GM19463 (cell line): ENCODE data around the gene TBX6.

Source experiments
- ATAC-seq: cut with Tn5 transposase; IDR thresholded peaks from one replicate; pipeline ENCODE4 v1.9.1; 2021; ENCODE audit warnings: mild to moderate bottlenecking, moderate library complexity; ENCODE audit not compliant: unreplicated experiment

The TBX6 gene

GRCh38 chr16:30087181-30087898 lies 4.4 kb downstream of the TBX6 start:
- ATAC-seq, result no peak

- ATAC-seq, result no peak
Measured at GRCh38 chr16:30086291-30087140, 5.2 kb downstream of the TBX6 start.

DNA sequence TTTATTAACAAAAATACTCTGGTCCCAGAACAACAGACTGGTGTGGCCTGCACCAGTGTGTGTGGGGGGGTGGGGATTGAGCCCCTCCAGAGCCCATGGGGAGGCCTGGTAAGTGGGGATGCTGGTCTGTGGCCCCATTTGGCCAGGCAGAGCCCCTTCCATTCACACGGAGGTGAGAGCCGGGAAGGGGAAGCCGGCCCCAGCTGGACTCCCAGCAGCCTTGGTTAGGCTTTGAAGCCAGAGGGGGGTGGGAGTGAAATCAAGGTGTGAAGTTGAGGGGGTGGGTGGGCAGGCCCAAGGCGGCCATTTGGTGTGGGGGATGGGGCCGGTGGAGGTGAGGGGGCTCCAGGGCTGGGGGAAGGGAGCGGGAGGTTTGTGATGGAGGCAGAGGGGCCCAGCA lies 5.9 kb downstream of the TBX6 start:
- ATAC-seq, result no peak

- ATAC-seq, result no peak
Measured at GRCh38 chr16:30085247-30085646, 6.5 kb downstream of the TBX6 start.

DNA sequence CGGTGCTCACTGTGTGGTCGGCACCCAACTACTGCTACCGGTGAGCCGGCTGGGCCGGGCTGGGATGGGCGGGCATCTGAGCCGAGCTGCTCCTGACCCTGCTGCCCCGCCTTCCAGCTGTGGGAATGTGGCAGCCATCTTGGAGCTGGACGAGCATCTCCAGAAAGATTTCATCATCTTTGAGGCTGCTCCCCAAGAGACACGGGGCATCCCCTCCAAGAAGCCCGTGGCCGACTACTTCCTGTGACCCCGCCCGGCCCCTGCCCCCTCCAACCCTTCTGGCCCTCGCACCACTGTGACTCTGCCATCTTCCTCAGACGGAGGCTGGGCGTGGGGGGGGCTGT lies 6.9 kb downstream of the TBX6 start:
- no peak for ATAC-seq

- no peak for ATAC-seq
Measured at GRCh38 chr16:30084096-30084815, 7.5 kb downstream of the TBX6 start.

- ATAC-seq, result no peak
Measured at GRCh38 chr16:30083216-30084055, 8.3 kb downstream of the TBX6 start.

DNA sequence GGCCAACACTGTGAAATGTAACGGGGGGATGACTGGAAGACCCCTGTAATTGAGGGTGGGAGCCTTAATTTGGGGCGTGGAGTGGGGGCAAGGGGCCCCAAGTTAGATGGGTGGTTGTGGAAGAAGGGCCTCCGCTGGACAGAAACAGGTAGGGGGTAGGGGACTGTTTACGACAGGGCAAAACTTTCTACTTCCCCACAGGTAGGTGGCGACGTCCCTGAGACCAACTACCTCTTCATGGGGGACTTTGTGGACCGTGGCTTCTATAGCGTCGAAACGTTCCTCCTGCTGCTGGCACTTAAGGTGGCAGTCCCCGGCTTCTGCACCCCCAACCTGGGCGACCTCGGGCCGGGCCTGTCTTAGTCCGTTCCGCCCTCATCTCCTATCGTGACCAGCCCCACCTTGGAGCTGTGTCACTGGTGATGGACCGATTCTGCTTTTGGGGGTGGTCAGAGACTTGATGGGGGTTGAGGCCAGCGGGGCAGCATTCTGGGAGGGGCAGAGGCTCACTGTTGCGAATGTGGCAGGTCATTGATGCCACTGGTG lies 9.1 kb downstream of the TBX6 start:
- ATAC-seq, result no peak

- ATAC-seq, result no peak
Measured at GRCh38 chr16:30079480-30079879, 12.2 kb downstream of the TBX6 start.

- no peak for ATAC-seq
Measured at GRCh38 chr16:30078744-30079143, 13.0 kb downstream of the TBX6 start.

DNA sequence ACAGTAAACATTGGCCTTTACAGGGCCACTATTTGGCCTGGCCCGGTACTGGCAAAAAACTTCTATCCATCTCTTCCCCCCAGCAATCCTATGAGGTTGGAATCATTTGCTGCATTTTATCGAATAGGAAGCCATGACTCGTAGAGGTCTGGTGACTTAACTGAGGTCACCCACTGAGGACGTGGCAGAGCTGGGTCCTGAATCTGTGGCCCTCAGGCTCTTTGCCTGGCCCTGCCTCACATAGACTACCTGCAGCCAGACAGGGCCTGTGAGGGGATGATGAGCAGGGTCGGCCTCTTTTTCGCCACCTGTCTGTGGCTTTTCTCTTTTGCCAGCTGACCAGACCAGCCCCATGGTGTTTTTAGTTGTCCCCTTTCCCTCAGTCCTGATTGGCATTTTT lies 14.1 kb downstream of the TBX6 start:
- ATAC-seq, result no peak

DNA sequence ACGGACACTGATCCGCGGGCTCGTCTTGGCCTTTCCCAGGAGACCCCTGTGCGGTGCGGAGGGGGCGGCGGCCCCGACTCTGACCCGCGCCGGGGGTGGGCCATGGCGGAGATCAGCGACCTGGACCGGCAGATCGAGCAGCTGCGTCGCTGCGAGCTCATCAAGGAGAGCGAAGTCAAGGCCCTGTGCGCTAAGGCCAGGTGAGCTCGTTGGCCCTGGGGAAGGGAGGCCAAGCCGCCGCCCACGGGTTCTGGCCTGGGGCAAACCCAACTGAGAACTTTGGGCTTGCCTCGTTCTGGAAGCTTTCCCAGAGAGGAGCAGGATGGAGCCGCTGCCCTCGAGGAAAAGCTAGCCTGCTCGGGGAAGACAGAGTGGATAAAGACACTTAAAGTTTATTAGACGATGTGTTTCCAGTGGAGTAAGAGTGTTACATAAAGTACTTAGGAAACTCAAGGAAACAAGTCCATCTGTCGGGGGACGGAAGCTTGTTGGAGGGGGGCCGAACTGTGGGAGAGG lies 15.4 kb downstream of the TBX6 start:
- ATAC-seq, result peak; percentile 22

DNA sequence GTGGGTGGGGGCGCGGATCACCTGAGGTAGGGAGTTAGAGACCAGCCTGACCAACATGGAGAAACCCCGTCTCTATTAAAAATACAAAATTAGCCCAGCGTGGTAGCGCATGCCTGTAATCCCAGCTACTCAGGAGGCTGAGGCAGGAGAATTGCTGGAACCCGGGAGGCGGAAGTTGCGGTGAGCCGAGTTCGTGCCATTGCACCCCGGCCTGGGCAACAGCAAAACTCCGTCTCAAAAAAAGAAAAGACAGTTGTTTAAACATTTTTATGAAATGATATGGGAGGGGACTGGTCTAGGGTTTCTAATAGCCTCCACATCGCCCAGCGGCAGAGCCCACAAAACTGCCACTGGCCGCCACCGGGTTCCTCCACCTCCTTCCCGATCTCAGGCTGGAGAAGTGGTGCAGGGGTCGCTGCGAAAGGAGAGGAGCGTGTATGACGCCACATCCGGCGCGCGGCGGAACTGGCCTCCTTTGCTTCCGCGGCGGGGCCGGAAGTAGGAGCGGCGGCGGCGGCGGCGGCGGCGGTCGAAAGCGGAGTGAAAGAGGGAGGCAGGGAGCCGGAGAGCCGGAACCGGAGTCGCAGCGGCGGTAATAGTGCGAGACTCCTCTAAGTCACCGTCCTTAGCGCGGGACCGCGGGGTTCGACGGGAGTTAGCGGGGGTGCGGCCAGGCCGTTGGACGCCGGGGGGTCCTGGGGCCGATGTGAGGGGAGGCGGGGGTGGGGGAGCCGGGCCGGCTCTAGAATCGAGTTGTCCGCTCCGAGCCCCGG lies 16.0 kb downstream of the TBX6 start, which contains the start of gene PPP4C:
Gene PPP4C (plus strand): TSS at position 492 of the 773 bp plus-strand sequence. CDS start 384 bp downstream, outside the sequence.
- peak; percentile 86 for ATAC-seq

DNA sequence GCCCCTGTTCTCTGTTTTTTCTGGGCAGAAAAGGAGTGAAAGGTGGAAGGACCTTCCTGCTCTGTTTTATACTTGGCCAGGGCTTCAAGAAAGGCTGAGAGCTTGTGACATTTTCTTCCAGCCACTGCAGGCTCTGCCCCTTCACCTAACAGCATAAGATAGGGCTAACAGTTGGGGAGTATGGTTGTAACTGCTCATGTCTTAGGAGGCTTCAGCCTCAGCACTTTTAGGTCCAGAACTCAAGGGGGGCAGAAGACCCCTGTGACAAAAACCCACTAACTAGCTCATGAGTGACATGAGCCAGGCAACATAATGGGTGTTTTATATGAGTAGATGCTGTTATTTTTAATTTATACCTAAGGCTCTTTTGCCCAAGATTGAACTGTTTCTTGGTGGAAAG lies 21.2 kb downstream of the TBX6 start:
- no peak for ATAC-seq

DNA sequence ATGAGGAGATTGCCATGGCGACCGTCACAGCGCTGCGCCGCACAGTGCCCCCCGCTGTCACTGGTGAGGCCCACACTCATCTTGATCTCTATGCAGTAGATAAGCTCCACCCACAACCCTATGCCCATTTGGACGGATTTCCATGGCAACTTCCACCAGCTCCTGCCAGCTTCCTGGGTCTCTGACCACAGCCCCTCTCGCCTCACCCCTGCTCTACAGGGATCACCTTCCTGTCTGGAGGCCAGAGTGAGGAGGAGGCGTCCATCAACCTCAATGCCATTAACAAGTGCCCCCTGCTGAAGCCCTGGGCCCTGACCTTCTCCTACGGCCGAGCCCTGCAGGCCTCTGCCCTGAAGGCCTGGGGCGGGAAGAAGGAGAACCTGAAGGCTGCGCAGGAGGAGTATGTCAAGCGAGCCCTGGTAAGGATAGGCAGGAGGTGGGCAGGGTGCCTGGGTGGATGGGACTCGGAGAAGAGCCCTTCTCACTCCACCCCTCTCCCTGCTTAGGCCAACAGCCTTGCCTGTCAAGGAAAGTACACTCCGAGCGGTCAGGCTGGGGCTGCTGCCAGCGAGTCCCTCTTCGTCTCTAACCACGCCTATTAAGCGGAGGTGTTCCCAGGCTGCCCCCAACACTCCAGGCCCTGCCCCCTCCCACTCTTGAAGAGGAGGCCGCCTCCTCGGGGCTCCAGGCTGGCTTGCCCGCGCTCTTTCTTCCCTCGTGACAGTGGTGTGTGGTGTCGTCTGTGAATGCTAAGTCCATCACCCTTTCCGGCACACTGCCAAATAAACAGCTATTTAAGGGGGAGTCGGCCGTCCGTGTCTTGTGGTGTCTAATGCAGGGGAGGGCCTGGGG lies 21.9 kb downstream of the TBX6 start:
- ATAC-seq, result no peak

DNA sequence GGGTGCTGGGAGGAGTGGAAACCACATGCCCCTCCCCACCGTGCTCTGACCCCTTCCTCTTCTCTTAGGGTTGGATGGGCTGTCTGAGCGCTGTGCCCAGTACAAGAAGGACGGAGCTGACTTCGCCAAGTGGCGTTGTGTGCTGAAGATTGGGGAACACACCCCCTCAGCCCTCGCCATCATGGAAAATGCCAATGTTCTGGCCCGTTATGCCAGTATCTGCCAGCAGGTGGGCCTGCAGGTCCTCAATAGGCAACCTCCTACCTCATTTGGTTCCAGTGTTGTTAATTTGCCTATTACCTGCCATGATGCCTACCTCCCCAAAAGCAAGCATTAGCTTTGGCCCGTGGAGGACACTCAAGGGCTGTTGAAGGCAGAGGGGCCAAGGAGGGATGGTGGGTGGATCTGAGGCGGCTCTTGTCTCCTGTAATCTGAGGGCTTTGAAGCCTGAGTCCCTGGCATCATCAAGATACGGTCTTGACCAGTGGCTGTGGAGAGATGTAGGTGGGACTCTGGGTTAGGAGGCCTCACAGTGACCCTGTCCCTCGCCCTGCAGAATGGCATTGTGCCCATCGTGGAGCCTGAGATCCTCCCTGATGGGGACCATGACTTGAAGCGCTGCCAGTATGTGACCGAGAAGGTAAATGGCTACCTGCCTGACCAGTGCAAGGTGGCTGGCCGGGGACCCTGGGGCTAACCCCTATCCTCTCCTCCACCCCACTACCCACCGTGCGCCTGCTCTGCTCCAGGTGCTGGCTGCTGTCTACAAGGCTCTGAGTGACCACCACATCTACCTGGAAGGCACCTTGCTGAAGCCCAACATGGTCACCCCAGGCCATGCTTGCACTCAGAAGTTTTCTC lies 22.7 kb downstream of the TBX6 start:
- no peak for ATAC-seq

GRCh38 chr16:30068333-30068732 lies 23.4 kb downstream of the TBX6 start:
- ATAC-seq, result no peak

GRCh38 chr16:30067584-30067916 lies 24.2 kb downstream of the TBX6 start:
- ATAC-seq, result no peak
